Neural cell (in vitro differentiated cells): ENCODE measurements around the gene HERPUD1. TPM values are rescaled to one million over a fixed set of nuclear protein-coding genes. Genes with fewer than 3 reads are reported as not detected.

Experiments
- H2AFZ ChIP-seq: fragments of 200-600, 300-800 bp; sonication (generic), shearing (Covaris generic); 2 replicates; pipeline ENCODE4 v1.6.0; 2014; ENCODE audit warnings: low read depth, mild to moderate bottlenecking, antibody characterized with exemption, low read length, moderate library complexity
- H3F3A ChIP-seq: fragments of 200-600 bp; shearing (Covaris generic); 2 replicates; pipeline ENCODE4 v1.6.1; 2016; ENCODE audit warnings: mild to moderate bottlenecking, moderate library complexity, mixed read lengths, antibody characterized with exemption, low read length; ENCODE audit not compliant: insufficient read depth, poor library complexity, severe bottlenecking
- H3K27ac ChIP-seq: fragments of 200-600, 300-800 bp; sonication (generic), shearing (Covaris generic); 2 replicates; pipeline ENCODE4 v1.5.1; 2014; ENCODE audit warnings: mild to moderate bottlenecking, low read length, moderate library complexity
- H3K27me3 ChIP-seq: fragments of 300-800, 200-600 bp; sonication (generic), shearing (Covaris generic); 2 replicates; pipeline ENCODE4 v1.6.0; 2014; ENCODE audit warnings: mild to moderate bottlenecking, low read depth, low read length, moderate library complexity; ENCODE audit not compliant: insufficient read depth
- H3K36me3 ChIP-seq: fragments of 300-800, 200-600 bp; sonication (generic), shearing (Covaris generic); 2 replicates; pipeline ENCODE4 v1.5.1; 2014; ENCODE audit warnings: mild to moderate bottlenecking, antibody characterized with exemption, low read length, moderate library complexity; ENCODE audit not compliant: insufficient read depth
- H3K4me2 ChIP-seq: fragments of 300-800, 200-600 bp; sonication (generic), shearing (Covaris generic); 2 replicates; pipeline ENCODE4 v1.6.0; 2014; ENCODE audit warnings: mild to moderate bottlenecking, low read length
- H3K4me3 ChIP-seq: fragments of 300-800, 200-600 bp; sonication (generic), shearing (Covaris generic); 2 replicates; pipeline ENCODE4 v1.5.1; 2014; ENCODE audit warnings: mild to moderate bottlenecking, low read length, moderate library complexity
- H3K79me2 ChIP-seq: fragments of 200-600 bp; shearing (Covaris generic); replicated peaks from 2 replicates; pipeline ENCODE4 v1.6.0; 2014; ENCODE audit warnings: mild to moderate bottlenecking, low read length, moderate library complexity; ENCODE audit not compliant: insufficient read depth
- H3K9ac ChIP-seq: fragments of 300-800, 200-600 bp; sonication (generic), shearing (Covaris generic); 2 replicates; pipeline ENCODE4 v1.6.1; 2016; ENCODE audit warnings: mild to moderate bottlenecking, low read length, mixed read lengths
- H3K9me2 ChIP-seq: fragments of 200-600 bp; shearing (Covaris generic); 2 replicates; pipeline ENCODE4 v1.6.1; 2016; ENCODE audit warnings: mild to moderate bottlenecking, low read length, mixed read lengths; ENCODE audit not compliant: insufficient read depth
- H3K9me3 ChIP-seq: fragments of 200-600, 300-800 bp; sonication (generic), shearing (Covaris generic); 2 replicates; pipeline ENCODE4 v1.6.1; 2016; ENCODE audit warnings: mild to moderate bottlenecking, mixed run types, low read length, moderate library complexity, mixed read lengths
- H4K20me1 ChIP-seq: fragments of 200-600 bp; shearing (Covaris generic); 2 replicates; pipeline ENCODE4 v1.6.1; 2016; ENCODE audit warnings: mild to moderate bottlenecking, mixed run types; ENCODE audit not compliant: insufficient read depth
- CTCF ChIP-seq: fragments of 450-650 bp; IDR thresholded peaks from 2 replicates; pipeline ENCODE4 v1.5.1; 2014; ENCODE audit warnings: antibody characterized with exemption, mild to moderate bottlenecking, moderate library complexity; ENCODE audit not compliant: poor library complexity, severe bottlenecking
- EP300 ChIP-seq: fragments of 450-650 bp; conservative IDR thresholded peaks from 2 replicates; pipeline ENCODE4 v1.6.1; 2014; ENCODE audit warnings: antibody characterized with exemption, mild to moderate bottlenecking, moderate library complexity; ENCODE audit not compliant: poor library complexity, severe bottlenecking
- EZH2 ChIP-seq: fragments of 200-600, 300-800 bp; shearing (Covaris generic), sonication (generic); IDR thresholded peaks from 2 replicates; pipeline ENCODE4 v1.6.1; 2014; ENCODE audit warnings: antibody characterized with exemption, low read length, borderline replicate concordance, mild to moderate bottlenecking; ENCODE audit not compliant: insufficient read depth, poor library complexity, severe bottlenecking
- MXI1 ChIP-seq: fragments of 450-650 bp; conservative IDR thresholded peaks from 2 replicates; pipeline ENCODE4 v1.6.1; 2014; ENCODE audit warnings: antibody characterized with exemption, mild to moderate bottlenecking; ENCODE audit not compliant: poor library complexity, severe bottlenecking
- POLR2AphosphoS5 ChIP-seq: IDR thresholded peaks from 2 replicates; pipeline ENCODE4 v1.6.1; 2012
- RAD21 ChIP-seq: fragments of 450-650 bp; conservative IDR thresholded peaks from 2 replicates; pipeline ENCODE4 v1.6.1; 2014; ENCODE audit warnings: antibody characterized with exemption, mild to moderate bottlenecking, moderate library complexity
- SMC3 ChIP-seq: fragments of 450-650 bp; conservative IDR thresholded peaks from 2 replicates; pipeline ENCODE4 v1.6.1; 2014; ENCODE audit warnings: antibody characterized with exemption, mild to moderate bottlenecking, moderate library complexity; ENCODE audit not compliant: poor library complexity
- TAF1 ChIP-seq: IDR thresholded peaks from 2 replicates; pipeline ENCODE4 v1.6.1; 2012; ENCODE audit warnings: low read depth
- polyA plus RNA-seq: library from polyadenylated mRNA; depleted of rRNA; stranded (reverse); fragments of >200 nt; gene quantifications from 2 replicates; pipeline ENCODE4 v1.2.3, GENCODE V29; 2014
- TF ChIP-seq, protein P1 (sequence below): IDR thresholded peaks from 2 replicates; pipeline ENCODE4 v1.6.1; 2012; ENCODE audit warnings: borderline replicate concordance

The HERPUD1 gene
- polyA plus RNA-seq, 1 donor from 2014 or later, result 76.0 TPM

DNA sequence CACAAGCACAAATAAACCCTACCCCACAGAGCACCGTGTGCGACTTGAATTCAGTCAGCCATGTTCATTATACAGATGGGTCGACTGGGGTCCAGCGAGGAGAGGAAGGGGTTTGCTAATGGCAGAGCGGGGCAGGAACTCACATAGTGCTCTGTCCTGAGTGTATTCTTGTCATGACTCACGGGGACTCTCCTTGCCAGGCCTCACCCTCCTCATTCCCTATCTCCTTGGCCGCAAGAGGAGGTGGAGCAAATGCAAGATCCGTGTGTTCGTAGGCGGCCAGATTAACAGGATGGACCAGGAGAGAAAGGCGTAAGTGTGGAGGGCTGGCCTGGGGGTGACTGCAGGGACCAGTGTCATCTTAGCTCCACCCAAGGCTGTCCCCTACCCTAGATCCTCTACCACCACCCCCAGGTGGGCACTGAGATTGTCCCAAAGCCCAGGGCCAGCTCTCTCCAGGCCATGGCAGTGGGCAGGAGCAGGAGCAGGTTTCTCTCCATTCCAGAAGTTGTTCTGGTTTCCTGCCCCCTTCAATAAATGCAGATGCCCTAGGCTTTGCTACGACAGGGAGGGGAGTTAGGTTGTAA, 37.5 kb upstream of the HERPUD1 start:
- no peaks in the 10 kb centered on the region for H3K9me3 ChIP-seq
- no peak for TF ChIP-seq EZH2
- no peak for TF ChIP-seq CTCF
- no peak for TF ChIP-seq TAF1
- no peak for TF ChIP-seq POLR2AphosphoS5
- no peak for TF ChIP-seq RAD21
- TF ChIP-seq EP300, result no peak
- no peak for TF ChIP-seq SMC3
- no peaks in the 10 kb centered on the region for H3K27me3 ChIP-seq
- no peaks in the 10 kb centered on the region for H3K79me2 ChIP-seq
- no peak overlapping the region for H3K27ac ChIP-seq
- H2AFZ ChIP-seq, result no peak overlapping the region
- H3K4me3 ChIP-seq, result no peak overlapping the region
- no peaks in the 10 kb centered on the region for H3F3A ChIP-seq
- H3K9me2 ChIP-seq, result no peaks in the 10 kb centered on the region
- no peaks in the 10 kb centered on the region for H3K36me3 ChIP-seq
- H3K9ac ChIP-seq, result no peak overlapping the region
- H4K20me1 ChIP-seq, result no peaks in the 10 kb centered on the region
- no peak overlapping the region for H3K4me2 ChIP-seq

DNA sequence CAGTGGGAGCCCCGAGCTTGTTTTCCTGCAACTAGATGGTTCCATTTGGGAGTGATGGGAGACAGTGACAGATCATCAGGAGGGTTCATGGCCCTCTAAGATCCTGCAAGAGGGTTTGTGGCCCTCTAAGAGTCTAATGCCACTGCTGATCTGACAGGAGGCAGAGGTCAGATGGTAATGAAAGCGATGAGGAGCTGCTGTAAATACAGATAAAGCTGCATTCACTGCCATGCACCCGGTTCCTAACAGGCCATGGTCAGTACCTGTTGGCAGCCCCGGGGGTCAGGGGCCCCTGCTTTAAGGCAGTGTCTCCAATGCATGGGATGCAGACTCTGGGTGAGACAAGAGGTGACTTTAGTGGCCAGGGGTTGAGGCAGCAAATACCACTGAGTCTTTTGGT, 36.1 kb upstream of the HERPUD1 start:
- H3K36me3 ChIP-seq, result no peaks in the 10 kb centered on the region
- H3F3A ChIP-seq, result no peaks in the 10 kb centered on the region
- no peaks in the 10 kb centered on the region for H3K9me2 ChIP-seq
- H3K4me3 ChIP-seq, result no peak overlapping the region
- H4K20me1 ChIP-seq, result no peaks in the 10 kb centered on the region
- TF ChIP-seq, protein P1, sequence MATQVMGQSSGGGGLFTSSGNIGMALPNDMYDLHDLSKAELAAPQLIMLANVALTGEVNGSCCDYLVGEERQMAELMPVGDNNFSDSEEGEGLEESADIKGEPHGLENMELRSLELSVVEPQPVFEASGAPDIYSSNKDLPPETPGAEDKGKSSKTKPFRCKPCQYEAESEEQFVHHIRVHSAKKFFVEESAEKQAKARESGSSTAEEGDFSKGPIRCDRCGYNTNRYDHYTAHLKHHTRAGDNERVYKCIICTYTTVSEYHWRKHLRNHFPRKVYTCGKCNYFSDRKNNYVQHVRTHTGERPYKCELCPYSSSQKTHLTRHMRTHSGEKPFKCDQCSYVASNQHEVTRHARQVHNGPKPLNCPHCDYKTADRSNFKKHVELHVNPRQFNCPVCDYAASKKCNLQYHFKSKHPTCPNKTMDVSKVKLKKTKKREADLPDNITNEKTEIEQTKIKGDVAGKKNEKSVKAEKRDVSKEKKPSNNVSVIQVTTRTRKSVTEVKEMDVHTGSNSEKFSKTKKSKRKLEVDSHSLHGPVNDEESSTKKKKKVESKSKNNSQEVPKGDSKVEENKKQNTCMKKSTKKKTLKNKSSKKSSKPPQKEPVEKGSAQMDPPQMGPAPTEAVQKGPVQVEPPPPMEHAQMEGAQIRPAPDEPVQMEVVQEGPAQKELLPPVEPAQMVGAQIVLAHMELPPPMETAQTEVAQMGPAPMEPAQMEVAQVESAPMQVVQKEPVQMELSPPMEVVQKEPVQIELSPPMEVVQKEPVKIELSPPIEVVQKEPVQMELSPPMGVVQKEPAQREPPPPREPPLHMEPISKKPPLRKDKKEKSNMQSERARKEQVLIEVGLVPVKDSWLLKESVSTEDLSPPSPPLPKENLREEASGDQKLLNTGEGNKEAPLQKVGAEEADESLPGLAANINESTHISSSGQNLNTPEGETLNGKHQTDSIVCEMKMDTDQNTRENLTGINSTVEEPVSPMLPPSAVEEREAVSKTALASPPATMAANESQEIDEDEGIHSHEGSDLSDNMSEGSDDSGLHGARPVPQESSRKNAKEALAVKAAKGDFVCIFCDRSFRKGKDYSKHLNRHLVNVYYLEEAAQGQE, result no peak
- TF ChIP-seq EZH2 (no peak), EP300 (no peak), RAD21 (no peak), TAF1 (no peak), CTCF (no peak), MXI1 (no peak), POLR2AphosphoS5 (no peak), SMC3 (no peak)
- no peak overlapping the region for H3K9ac ChIP-seq
- H3K4me2 ChIP-seq, result no peak overlapping the region
- H3K27ac ChIP-seq, result no peak overlapping the region
- no peaks in the 10 kb centered on the region for H3K27me3 ChIP-seq
- H2AFZ ChIP-seq, result no peak overlapping the region
- H3K9me3 ChIP-seq, result no peaks in the 10 kb centered on the region
- no peaks in the 10 kb centered on the region for H3K79me2 ChIP-seq
